ENCODE data around the gene SLC20A1. TPM values are rescaled to one million over a fixed set of nuclear protein-coding genes. Genes with fewer than 3 reads are reported as not detected.

Gene SLC20A1
- total RNA-seq, 1 experiment from 2014 or later, result 99.9 TPM

DNA sequence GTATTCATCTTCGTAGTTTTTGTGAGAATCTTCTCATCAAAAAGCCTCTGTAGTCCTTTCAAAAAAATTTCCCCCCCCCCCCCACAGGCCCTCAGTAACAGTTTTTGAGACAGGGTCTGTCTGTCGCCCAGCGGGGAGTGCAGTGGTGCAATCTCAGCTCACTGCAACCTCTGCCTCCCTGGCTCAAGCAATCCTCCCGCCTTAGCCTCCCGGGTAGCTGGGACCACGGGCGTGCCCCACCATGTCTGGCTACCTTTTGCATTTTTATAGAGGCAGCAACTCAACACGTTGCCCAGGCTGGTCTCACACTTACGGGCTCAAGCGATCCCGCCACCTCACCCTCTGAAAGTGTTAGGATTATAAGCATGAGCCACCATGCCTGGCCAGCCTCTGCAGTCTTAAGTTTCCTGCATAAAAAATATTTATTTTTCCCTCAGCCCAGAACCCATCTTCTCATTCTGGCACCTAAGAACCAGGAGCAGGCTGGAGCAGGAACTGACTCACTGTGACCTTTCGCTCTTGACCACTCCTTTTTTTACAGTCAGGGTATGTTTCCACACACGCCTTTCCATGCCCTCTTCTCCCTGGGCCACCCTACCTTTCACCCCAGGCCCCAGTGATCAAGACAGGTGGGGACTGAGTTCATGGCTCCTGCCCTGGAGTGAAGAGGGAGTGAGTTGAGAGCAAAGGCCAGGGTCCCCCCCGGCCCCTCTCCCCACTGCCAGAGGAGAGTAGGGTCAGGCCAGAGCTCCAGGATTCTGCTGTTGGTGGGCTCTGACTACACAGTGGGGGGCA is 42.5 kb downstream of the SLC20A1 start:
- Histone ChIP-seq H4K20me1 (ENCODE audit: insufficient read depth) (no peaks in the 10 kb centered on the region), H3F3A (ENCODE audit: insufficient read depth, low read depth) (peaks cover 51% of the 10 kb centered on the region), H3K79me2 (ENCODE audit: low read depth) (no peaks in the 10 kb centered on the region), H3K36me3 (ENCODE audit: low read depth) (no peaks in the 10 kb centered on the region), H3K27ac (peak overlapping the region; percentile 46), H2AFZ (no peak overlapping the region), H3K27me3 (ENCODE audit: insufficient read depth, low read depth) (no peaks in the 10 kb centered on the region), H3K9me2 (ENCODE audit: insufficient read depth) (no peaks in the 10 kb centered on the region), H3K4me2 (peak overlapping the region; percentile 18; the same call in 1 of the 2 replicates), H3K9me3 (ENCODE audit: insufficient read depth, low read depth) (no peaks in the 10 kb centered on the region), H3K4me3 (no peak overlapping the region), H3K4me1 (replicated peaks; ENCODE audit: insufficient read depth) (peaks cover 67% of the 10 kb centered on the region)
- ChIA-PET CTCF (interaction anchor here (0.5 kb wide), 1 partner anchor 32 kb away, joined by 12 read pairs; no protein-coding TSS in a partner anchor), POLR2A (ENCODE audit: unreplicated experiment) (interaction anchor here (0.6 kb wide), 1 partner anchor 61 kb away, joined by 5 read pairs; no protein-coding TSS in a partner anchor)
- intact Hi-C loops (cut with micrococcal nuclease; ENCODE audit: unreplicated experiment), result no loop called here
- BruUV-seq (replicated peaks), result no TSS peak
- DNase-seq, result peak in 1 of 2 experiments; percentile 43
- no peak for TF ChIP-seq EZH2 (IDR thresholded peaks at IDR 0.05; ENCODE audit: low read depth)
- TF ChIP-seq, protein P1, sequence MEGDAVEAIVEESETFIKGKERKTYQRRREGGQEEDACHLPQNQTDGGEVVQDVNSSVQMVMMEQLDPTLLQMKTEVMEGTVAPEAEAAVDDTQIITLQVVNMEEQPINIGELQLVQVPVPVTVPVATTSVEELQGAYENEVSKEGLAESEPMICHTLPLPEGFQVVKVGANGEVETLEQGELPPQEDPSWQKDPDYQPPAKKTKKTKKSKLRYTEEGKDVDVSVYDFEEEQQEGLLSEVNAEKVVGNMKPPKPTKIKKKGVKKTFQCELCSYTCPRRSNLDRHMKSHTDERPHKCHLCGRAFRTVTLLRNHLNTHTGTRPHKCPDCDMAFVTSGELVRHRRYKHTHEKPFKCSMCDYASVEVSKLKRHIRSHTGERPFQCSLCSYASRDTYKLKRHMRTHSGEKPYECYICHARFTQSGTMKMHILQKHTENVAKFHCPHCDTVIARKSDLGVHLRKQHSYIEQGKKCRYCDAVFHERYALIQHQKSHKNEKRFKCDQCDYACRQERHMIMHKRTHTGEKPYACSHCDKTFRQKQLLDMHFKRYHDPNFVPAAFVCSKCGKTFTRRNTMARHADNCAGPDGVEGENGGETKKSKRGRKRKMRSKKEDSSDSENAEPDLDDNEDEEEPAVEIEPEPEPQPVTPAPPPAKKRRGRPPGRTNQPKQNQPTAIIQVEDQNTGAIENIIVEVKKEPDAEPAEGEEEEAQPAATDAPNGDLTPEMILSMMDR (conservative IDR thresholded peaks at IDR 0.05), result no peak

DNA sequence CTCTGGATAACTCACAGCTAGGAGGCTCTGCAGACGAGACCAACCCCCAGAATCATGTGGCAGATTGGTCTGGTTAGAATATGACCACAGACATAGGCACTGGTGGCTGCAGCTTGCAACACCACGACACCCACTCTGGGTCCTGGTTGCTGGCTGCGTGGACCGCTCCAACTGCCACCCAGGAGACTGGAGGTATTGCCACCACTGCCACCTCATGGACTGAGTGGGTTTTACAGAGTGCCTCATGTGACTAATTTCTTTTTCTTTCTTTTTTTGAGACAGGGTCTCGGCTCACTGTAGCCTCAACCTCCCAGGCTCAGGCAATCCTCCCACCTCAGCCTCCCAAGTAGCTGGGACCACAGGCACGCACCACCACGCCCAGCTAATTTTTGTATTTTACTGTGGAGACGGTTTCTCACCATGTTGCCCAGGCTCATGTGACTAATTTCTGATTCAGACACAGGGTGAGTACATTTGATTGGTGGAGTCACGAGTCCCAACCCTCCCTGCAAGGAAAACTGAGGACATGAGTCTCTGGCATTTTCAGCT is 45.2 kb downstream of the SLC20A1 start:
- no TSS peak for BruUV-seq (replicated peaks)
- Histone ChIP-seq H2AFZ (no peak overlapping the region), H3K4me3 (no peak overlapping the region), H3K9me2 (ENCODE audit: insufficient read depth) (no peaks in the 10 kb centered on the region), H3K27ac (peak overlapping the region; percentile 70; the same call in 1 of the 2 replicates), H4K20me1 (ENCODE audit: insufficient read depth) (no peaks in the 10 kb centered on the region), H3K4me2 (peak overlapping the region; percentile 56), H3F3A (ENCODE audit: insufficient read depth, low read depth) (peaks cover 41% of the 10 kb centered on the region), H3K9me3 (ENCODE audit: insufficient read depth, low read depth) (no peaks in the 10 kb centered on the region), H3K36me3 (ENCODE audit: low read depth) (no peaks in the 10 kb centered on the region), H3K79me2 (ENCODE audit: low read depth) (no peaks in the 10 kb centered on the region), H3K27me3 (ENCODE audit: insufficient read depth, low read depth) (no peaks in the 10 kb centered on the region), H3K4me1 (replicated peaks; ENCODE audit: insufficient read depth) (peaks cover 49% of the 10 kb centered on the region)
- ChIA-PET CTCF (no interaction called here), POLR2A (ENCODE audit: unreplicated experiment) (no interaction called here)
- DNase-seq, result peak; percentile 28 to 40
- TF ChIP-seq EZH2 (IDR thresholded peaks at IDR 0.05; ENCODE audit: low read depth), result no peak
- TF ChIP-seq, protein P1 (conservative IDR thresholded peaks at IDR 0.05), result peak; percentile 67
- intact Hi-C loops (cut with micrococcal nuclease; ENCODE audit: unreplicated experiment), result loop anchor here (1.0 kb wide), 1 partner anchor 91 kb away; no protein-coding TSS in a partner anchor

DNA sequence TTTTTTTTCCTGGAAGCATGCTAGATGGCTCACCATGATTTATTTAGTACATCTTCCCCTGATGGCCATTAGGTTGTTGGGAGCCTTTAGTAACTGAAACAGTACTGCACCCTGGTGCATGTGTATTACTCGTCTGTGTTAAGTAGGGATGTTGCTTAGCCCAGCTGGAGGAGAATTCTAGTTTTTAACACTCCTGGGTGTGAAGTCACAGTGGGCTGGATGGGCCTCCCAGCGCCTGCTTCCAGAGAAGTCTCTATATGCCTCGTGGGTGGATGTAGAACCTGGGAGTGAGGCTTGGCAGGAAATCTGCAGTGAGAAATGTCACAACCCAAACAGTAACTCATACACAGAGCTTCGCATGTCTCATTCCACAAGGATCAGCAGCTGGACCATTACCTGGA is 46.1 kb downstream of the SLC20A1 start:
- Histone ChIP-seq H3K9me3 (ENCODE audit: insufficient read depth, low read depth) (no peaks in the 10 kb centered on the region), H3K4me1 (replicated peaks; ENCODE audit: insufficient read depth) (peaks cover 49% of the 10 kb centered on the region), H4K20me1 (ENCODE audit: insufficient read depth) (no peaks in the 10 kb centered on the region), H3K36me3 (ENCODE audit: low read depth) (no peaks in the 10 kb centered on the region), H3K4me3 (no peak overlapping the region), H3K79me2 (ENCODE audit: low read depth) (no peaks in the 10 kb centered on the region), H3F3A (ENCODE audit: insufficient read depth, low read depth) (peaks cover 41% of the 10 kb centered on the region), H3K4me2 (peak overlapping the region; percentile 56), H3K27me3 (ENCODE audit: insufficient read depth, low read depth) (no peaks in the 10 kb centered on the region), H3K9me2 (ENCODE audit: insufficient read depth) (no peaks in the 10 kb centered on the region), H3K27ac (peak overlapping the region; percentile 70), H2AFZ (no peak overlapping the region)
- POLR2A ChIA-PET (ENCODE audit: unreplicated experiment), result interaction anchor here (0.6 to 0.9 kb wide), 4 partner anchors 22 to 438 kb away, joined by 3 to 7 read pairs (median 6); no protein-coding TSS in a partner anchor
- TSS peak; percentile 91 for BruUV-seq (replicated peaks)
- no peak for DNase-seq
- intact Hi-C loops (cut with micrococcal nuclease; ENCODE audit: unreplicated experiment), result loop anchor here (1.0 to 2.0 kb wide), 4 partner anchors 35 to 92 kb away; partner anchors contain the start of gene SLC20A1
- CTCF ChIA-PET, result interaction anchor here (0.8 to 1.2 kb wide), 4 partner anchors 27 to 92 kb away, joined by 4 to 11 read pairs (median 6); no protein-coding TSS in a partner anchor
- no peak for TF ChIP-seq EZH2 (IDR thresholded peaks at IDR 0.05; ENCODE audit: low read depth)
- TF ChIP-seq, protein P1 (conservative IDR thresholded peaks at IDR 0.05), result no peak
